Gastrocnemius medialis (tissue), 4 donors: ENCODE measurements around the gene SLC22A6.

Source experiments
- POLR2A ChIP-seq, 2 donors: fragments of 450-650 bp; IDR thresholded peaks; one replicate each; pipeline ENCODE4 v1.6.1; 2017; ENCODE audit warnings: antibody characterized with exemption in 2 of 2, mild to moderate bottlenecking in 2 of 2, moderate library complexity in 2 of 2
- TF ChIP-seq, protein P1 (sequence below), 5 experiments: fragments of 450-650 bp in 3 of 5; fragments of 200-600 bp in 2 of 5; sonication (generic) in 2 of 5; IDR thresholded peaks in 4 of 5; conservative IDR thresholded peaks in 1 of 5; 1 replicate in 4 of 5; 2 replicates in 1 of 5; pipeline ENCODE4 v1.5.1; 2016 to 2019; ENCODE audit warnings: antibody characterized with exemption in 5 of 5, mild to moderate bottlenecking in 3 of 5, moderate library complexity in 3 of 5

DNA sequence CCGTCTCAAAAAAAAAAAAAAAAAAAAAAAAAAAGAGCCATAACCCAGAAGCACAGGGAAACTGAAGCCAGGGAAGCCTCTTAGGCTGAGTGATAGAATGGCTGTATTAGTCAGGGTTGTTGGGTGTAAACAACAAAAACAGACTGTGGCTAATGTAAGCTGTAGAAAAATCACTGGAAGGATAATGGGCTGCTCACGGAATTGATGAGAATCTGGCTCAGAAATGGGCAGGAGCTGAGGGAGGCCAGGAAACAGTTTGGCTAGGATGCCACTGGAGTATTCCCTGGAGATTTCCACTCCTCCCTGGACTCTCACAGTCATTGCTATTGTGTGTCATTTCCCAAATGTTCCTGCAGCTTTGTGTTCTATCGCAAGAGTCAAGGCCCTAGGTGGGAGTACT, 22.4 kb downstream of the SLC22A6 start:
- TF ChIP-seq, protein P1, sequence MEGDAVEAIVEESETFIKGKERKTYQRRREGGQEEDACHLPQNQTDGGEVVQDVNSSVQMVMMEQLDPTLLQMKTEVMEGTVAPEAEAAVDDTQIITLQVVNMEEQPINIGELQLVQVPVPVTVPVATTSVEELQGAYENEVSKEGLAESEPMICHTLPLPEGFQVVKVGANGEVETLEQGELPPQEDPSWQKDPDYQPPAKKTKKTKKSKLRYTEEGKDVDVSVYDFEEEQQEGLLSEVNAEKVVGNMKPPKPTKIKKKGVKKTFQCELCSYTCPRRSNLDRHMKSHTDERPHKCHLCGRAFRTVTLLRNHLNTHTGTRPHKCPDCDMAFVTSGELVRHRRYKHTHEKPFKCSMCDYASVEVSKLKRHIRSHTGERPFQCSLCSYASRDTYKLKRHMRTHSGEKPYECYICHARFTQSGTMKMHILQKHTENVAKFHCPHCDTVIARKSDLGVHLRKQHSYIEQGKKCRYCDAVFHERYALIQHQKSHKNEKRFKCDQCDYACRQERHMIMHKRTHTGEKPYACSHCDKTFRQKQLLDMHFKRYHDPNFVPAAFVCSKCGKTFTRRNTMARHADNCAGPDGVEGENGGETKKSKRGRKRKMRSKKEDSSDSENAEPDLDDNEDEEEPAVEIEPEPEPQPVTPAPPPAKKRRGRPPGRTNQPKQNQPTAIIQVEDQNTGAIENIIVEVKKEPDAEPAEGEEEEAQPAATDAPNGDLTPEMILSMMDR (IDR thresholded peaks at IDR 0.05 in 4 of 5, conservative IDR thresholded peaks at IDR 0.05 in 1 of 5): no peak
- no peak for TF ChIP-seq POLR2A (IDR thresholded peaks at IDR 0.05)
